HepG2 (cell line): ENCODE results near the gene SIK3. TPM values are rescaled to one million over a fixed set of nuclear protein-coding genes. Genes with fewer than 3 reads are reported as not detected.
A peak's percentile ranks its signal among the peaks of the same experiment; 100 is the strongest.

Experiments
- ATAC-seq: fragments of 200-7000 bp; cut with Tn5 transposase; 3 replicates; pipeline ENCODE4 v1.9.1; 2020; ENCODE audit warnings: mild to moderate bottlenecking, moderate library complexity
- BruUV-seq: library from RNA; stranded (reverse); fragments of 400-500 nt; replicated peaks from 2 replicates; lab custom pipeline; 2021; lab: Mats Ljungman, UMichigan
- CTCF ChIA-PET: fragments of 300-600 bp; formaldehyde crosslinking; extraction: SDS; loops from one replicate; lab custom pipeline; 2021; ENCODE audit warnings: low total read pairs, inconsistent platforms, low intra/inter-chr PET ratio; lab: Yijun Ruan, JAX
- POLR2A ChIA-PET: fragments of 350-600 bp; sonication (Branson Sonifier 250); formaldehyde crosslinking; loops from one replicate; lab custom pipeline; 2020; ENCODE audit warnings: antibody characterized with exemption, inconsistent platforms; lab: Yijun Ruan, JAX
- DNase-seq: peaks from one replicate; pipeline ENCODE4 v3.0.0-alpha.2; 2015; ENCODE audit warnings: low spot score
- FAIRE-seq: peaks from 3 replicates; lab custom pipeline; 2011; peaks lifted over from hg19 to GRCh38; lab: Jason Lieb, UNC
- H2AFZ ChIP-seq: one replicate; pipeline ENCODE4 v1.6.1; 2011; ENCODE audit warnings: low read length, inconsistent platforms
- H3K27ac ChIP-seq: fragments of 300-600 bp; 3 replicates; pipeline ENCODE4 v1.8.0; 2011; ENCODE audit warnings: mixed run types, mild to moderate bottlenecking, mixed read lengths, low read length, inconsistent platforms; ENCODE audit not compliant: insufficient read depth; ENCODE audit errors: extremely low read length
- H3K27me3 ChIP-seq, 2 experiments: fragments of 200-600 bp in 1 of 2; 2 replicates in 1 of 2; 3 replicates in 1 of 2; pipeline versions ENCODE4 v1.6.0 to v1.8.0; 2011; ENCODE audit warnings: low read length in 2 of 2, mild to moderate bottlenecking in 2 of 2, moderate library complexity in 2 of 2, inconsistent platforms in 1 of 2; ENCODE audit not compliant: insufficient read depth in 2 of 2, control insufficient read depth in 1 of 2
- H3K36me3 ChIP-seq, 2 experiments: fragments of 200-600 bp in 1 of 2; replicated peaks in 1 of 2; 2 replicates in 1 of 2; 3 replicates in 1 of 2; pipeline versions ENCODE4 v1.5.1 to v1.8.0; 2011; ENCODE audit warnings: low read length in 2 of 2, inconsistent platforms in 1 of 2; ENCODE audit not compliant: insufficient read depth in 2 of 2, control insufficient read depth in 1 of 2
- H3K4me1 ChIP-seq: 2 replicates; pipeline ENCODE4 v1.5.1; 2012; ENCODE audit warnings: low read length, inconsistent platforms; ENCODE audit not compliant: insufficient read depth
- H3K4me2 ChIP-seq: 2 replicates; pipeline ENCODE4 v1.6.0; 2011; ENCODE audit warnings: low read depth, low read length, inconsistent platforms
- H3K4me3 ChIP-seq, 3 experiments: fragments of 200-600 bp in 1 of 3; sonication (generic), shearing (Covaris generic) in 1 of 3; replicated peaks in 1 of 3; 2 replicates each; pipeline ENCODE4 v1.5.1; 2011 to 2016; ENCODE audit warnings: low read length in 3 of 3, inconsistent platforms in 2 of 3, low read depth in 2 of 3, mild to moderate bottlenecking in 2 of 3, control low read depth in 1 of 3, mixed read lengths in 1 of 3; ENCODE audit not compliant: insufficient read depth in 1 of 3
- H3K79me2 ChIP-seq: one replicate; pipeline ENCODE4 v1.6.1; 2011; ENCODE audit warnings: low read length, inconsistent platforms; ENCODE audit not compliant: insufficient read depth
- H3K9ac ChIP-seq: 2 replicates; pipeline ENCODE4 v1.6.0; 2011; ENCODE audit warnings: mild to moderate bottlenecking, low read depth, low read length, inconsistent platforms; ENCODE audit not compliant: insufficient read depth
- H3K9me3 ChIP-seq: 2 replicates; pipeline ENCODE4 v1.5.1; 2012; ENCODE audit warnings: mild to moderate bottlenecking, low read length
- H4K20me1 ChIP-seq: 2 replicates; pipeline ENCODE4 v1.6.0; 2011; ENCODE audit warnings: inconsistent platforms, mild to moderate bottlenecking, low read length, moderate library complexity; ENCODE audit not compliant: insufficient read depth
- DZIP1 ChIP-seq: sonication (generic); formaldehyde crosslinking; IDR thresholded peaks from 2 replicates; pipeline ENCODE4 v1.5.0; 2020; ENCODE audit warnings: mild to moderate bottlenecking, missing genetic modification reagents
- NR1H2 ChIP-seq: sonication (generic); formaldehyde crosslinking; IDR thresholded peaks from 2 replicates; pipeline ENCODE4 v1.8.1; 2022; ENCODE audit warnings: low read depth, missing genetic modification reagents, borderline replicate concordance
- RBM22 ChIP-seq: fragments of 200-400 bp; formaldehyde crosslinking; optimal IDR thresholded peaks from 2 replicates; pipeline ENCODE3; 2017; ENCODE audit warnings: mild to moderate bottlenecking, low read length, moderate library complexity
- SNRNP70 ChIP-seq: fragments of 200-400 bp; formaldehyde crosslinking; IDR thresholded peaks from 2 replicates; pipeline ENCODE4 v1.6.1; 2017; ENCODE audit warnings: mild to moderate bottlenecking, low read depth, low read length, moderate library complexity
- UBTF ChIP-seq: sonication (generic); formaldehyde crosslinking; IDR thresholded peaks from 2 replicates; pipeline ENCODE4 v1.4.0; 2020; ENCODE audit warnings: mild to moderate bottlenecking, missing genetic modification reagents
- ZNF276 ChIP-seq: sonication (generic); formaldehyde crosslinking; IDR thresholded peaks from 2 replicates; pipeline ENCODE4 v1.4.0; 2020; ENCODE audit warnings: mild to moderate bottlenecking, low read depth, missing genetic modification reagents
- ZNF430 ChIP-seq: sonication (generic); formaldehyde crosslinking; IDR thresholded peaks from 2 replicates; pipeline ENCODE4 v1.9.0; 2021; ENCODE audit warnings: mild to moderate bottlenecking, missing genetic modification reagents
- ZNF512 ChIP-seq: sonication (generic); formaldehyde crosslinking; IDR thresholded peaks from 2 replicates; pipeline ENCODE4 v1.4.0; 2020; ENCODE audit warnings: mild to moderate bottlenecking, missing genetic modification reagents
- ZSCAN21 ChIP-seq: sonication (generic); formaldehyde crosslinking; IDR thresholded peaks from 2 replicates; pipeline ENCODE4 v1.8.0; 2022; ENCODE audit warnings: mild to moderate bottlenecking, missing genetic modification reagents, moderate library complexity, borderline replicate concordance
- ZUFSP ChIP-seq: sonication (generic); formaldehyde crosslinking; IDR thresholded peaks from 2 replicates; pipeline ENCODE4 v1.9.0; 2021; ENCODE audit warnings: missing genetic modification reagents, mild to moderate bottlenecking, borderline replicate concordance
- WGBS: methylation state at CpG from one replicate; pipeline ENCODE4 v1.1.6; 2017; ENCODE audit warnings: low lambda C conversion rate; 5-methylcytosine and 5-hydroxymethylcytosine counted together
- in situ Hi-C: cut with HindIII; loops from 2 replicates; pipeline ENCODE4 v1.10.0; 2017; ENCODE audit warnings: low pct_unique_long_range_greater_than_20kb; ENCODE audit not compliant: extremely low pct_ligation_motif_present
- intact Hi-C: fragments of 100-400 bp; cut with micrococcal nuclease; formaldehyde crosslinking; loops from one replicate; pipeline ENCODE4 v1.10.0; 2022; ENCODE audit not compliant: unreplicated experiment
- polyA plus RNA-seq, 8 experiments: library from polyadenylated mRNA; depleted of rRNA in 3 of 8; stranded (reverse) in 7 of 8; unstranded in 1 of 8; fragments of >200 nt; fragmentation: Illumina TruSeq in 4 of 8; extraction: Trizol in 4 of 8; gene quantifications; 2 replicates each; pipeline versions ENCODE4 v1.2.1 to v1.2.3, GENCODE V29; 2011 to 2016; ENCODE audit warnings: low read depth in 4 of 8, missing spikeins in 1 of 8, mixed read lengths in 1 of 8; ENCODE audit not compliant: insufficient read depth in 1 of 8
- total RNA-seq, 5 experiments: library from RNA; depleted of rRNA; stranded (reverse); fragments of >200 nt; fragmentation: Illumina TruSeq; extraction: Trizol; gene quantifications; 2 replicates each; pipeline ENCODE4 v1.2.3, GENCODE V29; 2016; ENCODE audit warnings: low read depth in 1 of 5

The SIK3 gene
- total and polyA plus RNA-seq, 2 of the 13 experiments (the other 11 are each of a cell fraction or from before 2014, with no cell fraction given) = 5.7 to 9.8 TPM

DNA sequence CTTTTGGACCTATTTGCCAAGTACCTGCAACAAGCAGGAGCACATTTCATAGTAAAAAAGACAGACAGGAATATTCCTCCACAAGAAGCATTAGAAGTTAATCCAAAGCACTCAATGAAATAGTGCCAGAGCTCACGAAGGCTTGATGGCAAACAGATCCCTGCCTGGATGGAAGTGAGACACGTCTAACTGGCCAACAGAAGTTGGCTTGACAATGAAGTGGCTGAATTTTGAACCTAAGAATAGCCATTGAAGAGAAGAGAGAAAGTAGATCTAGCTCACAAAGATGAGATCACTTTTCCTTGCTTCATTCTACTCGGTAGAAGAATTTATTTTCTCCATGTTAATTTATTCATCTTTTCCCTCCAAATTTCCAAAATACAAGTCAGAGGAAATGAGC lies 230.2 kb downstream of the SIK3 start (continued):
- TF ChIP-seq ZUFSP (CRISPR knock-in tag) = no peak
- TF ChIP-seq ZNF512 (CRISPR knock-in tag) = no peak

DNA sequence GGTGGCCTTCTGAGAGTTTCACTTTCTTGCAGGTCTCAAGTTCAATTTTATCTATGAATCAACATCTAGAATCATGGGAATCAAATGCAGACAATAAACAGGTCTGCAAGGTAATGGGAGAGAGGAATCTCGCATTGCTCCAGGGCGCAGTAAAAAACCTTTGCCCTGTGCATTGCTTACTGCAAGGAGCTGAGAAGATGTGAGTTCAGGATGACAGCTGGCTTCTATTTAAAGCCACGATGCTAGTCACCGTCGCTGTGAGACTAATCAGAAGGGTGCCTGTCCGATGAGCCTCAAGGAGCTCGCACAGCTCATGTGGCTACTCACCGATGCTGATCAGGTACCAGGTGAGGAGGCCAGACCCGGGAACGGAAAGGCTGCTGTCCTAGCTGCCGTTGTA lies 230.6 kb downstream of the SIK3 start:
- Histone ChIP-seq H3K9me3 (no peaks in the 10 kb centered on the region), H3K4me3 (no peak overlapping the region), H3K27me3 (no peaks in the 10 kb centered on the region), H3K4me2 (no peak overlapping the region), H3K36me3 (peaks cover 22 to 84% of the 10 kb centered on the region in 2 experiments), H2AFZ (no peak overlapping the region), H4K20me1 (no peaks in the 10 kb centered on the region), H3K4me1 (peaks cover 20% of the 10 kb centered on the region), H3K9ac (no peak overlapping the region), H3K27ac (no peak overlapping the region), H3K79me2 (no peaks in the 10 kb centered on the region)
- in situ Hi-C loops (no loop called here), intact Hi-C loops (no loop called here)
- DNase-seq (no peak), FAIRE-seq (no peak), ATAC-seq (no peak)
- TF ChIP-seq RBM22 (peak; percentile 48), ZNF276 (CRISPR knock-in tag) (no peak), ZNF430 (CRISPR knock-in tag) (no peak), ZSCAN21 (CRISPR knock-in tag) (no peak), DZIP1 (CRISPR knock-in tag) (no peak), SNRNP70 (no peak), NR1H2 (CRISPR knock-in tag) (no peak), UBTF (no peak)
- BruUV-seq = no TSS peak
- 94% methylated on average over 7 of the region's 11 CpGs for WGBS
- ChIA-PET POLR2A (no interaction called here), CTCF (no interaction called here)
